HCT116 (cell line): ENCODE measurements around the gene MYL5. TPM values are rescaled to one million over a fixed set of nuclear protein-coding genes. Genes with fewer than 3 reads are reported as not detected.

Experiments
- ATAC-seq: fragments of 200-7000 bp; cut with Tn5 transposase; 2 replicates; pipeline ENCODE4 v1.9.1; 2020; ENCODE audit warnings: mild to moderate bottlenecking, moderate library complexity
- BruUV-seq: library from RNA; stranded (reverse); fragments of 400-500 nt; replicated peaks from 2 replicates; lab custom pipeline; 2021; lab: Mats Ljungman, UMichigan
- CTCF ChIA-PET: fragments of 300-600 bp; sonication (Branson Sonifier 250); formaldehyde crosslinking; loops from one replicate; lab custom pipeline; 2021; ENCODE audit warnings: antibody characterized with exemption; lab: Charles Lee
- POLR2A ChIA-PET: fragments of 300-600, 350-600 bp; sonication (Branson Sonifier 250); formaldehyde crosslinking; loops from one replicate; lab custom pipeline; 2021; ENCODE audit warnings: antibody characterized with exemption; lab: Charles Lee
- RAD21 ChIA-PET, 2 experiments: fragments of 300-600 bp; sonication (Branson Sonifier 250); formaldehyde crosslinking; loops; one replicate each; lab custom pipeline; 2023; ENCODE audit warnings: low total read pairs in 2 of 2; ENCODE audit not compliant: uncharacterized antibody in 2 of 2, unreplicated experiment in 2 of 2, low non-redundant PET in 1 of 2; lab: Charles Lee
- DNase-seq: peaks from one replicate; pipeline ENCODE4 v3.0.0-alpha.2; 2010; ENCODE audit warnings: low read depth, low spot score
- H2AFZ ChIP-seq: fragments of 200-600 bp; shearing (Covaris generic), sonication (generic); 2 replicates; pipeline ENCODE4 v1.6.1; 2017; ENCODE audit warnings: low read depth, mixed run types, mixed read lengths, antibody characterized with exemption, low read length; ENCODE audit not compliant: poor library complexity, severe bottlenecking
- H3K27ac ChIP-seq: 2 replicates; pipeline ENCODE4 v1.5.1; 2012; ENCODE audit warnings: low read depth, low read length
- H3K27me3 ChIP-seq: fragments of 200-600 bp; sonication (generic); 2 replicates; pipeline ENCODE4 v1.6.1; 2016; ENCODE audit warnings: mixed run types, low read length, mixed read lengths; ENCODE audit not compliant: insufficient read depth
- H3K36me3 ChIP-seq, 2 experiments: fragments of 200-500 bp in 1 of 2; fragments of 200-600 bp in 1 of 2; sonication (Bioruptor generic) in 1 of 2; sonication (generic) in 1 of 2; 2 replicates each; pipeline versions ENCODE4 v1.5.1 to v1.6.1; 2014 to 2016; ENCODE audit warnings: low read length in 2 of 2, inconsistent platforms in 1 of 2, mixed read lengths in 1 of 2, mixed run types in 1 of 2; ENCODE audit not compliant: insufficient read depth in 2 of 2, control insufficient read depth in 1 of 2
- H3K4me1 ChIP-seq, 2 experiments: fragments of 200-600 bp in 1 of 2; sonication (generic) in 1 of 2; 2 replicates each; pipeline versions ENCODE4 v1.5.1 to v1.6.1; 2012 to 2017; ENCODE audit warnings: low read length in 2 of 2, inconsistent platforms in 1 of 2, mild to moderate bottlenecking in 1 of 2, mixed read lengths in 1 of 2, mixed run types in 1 of 2, moderate library complexity in 1 of 2; ENCODE audit not compliant: insufficient read depth in 2 of 2, control insufficient read depth in 1 of 2
- H3K4me2 ChIP-seq: fragments of 200-600 bp; sonication (generic); 2 replicates; pipeline ENCODE4 v1.6.1; 2017; ENCODE audit warnings: mixed run types, low read length, mixed read lengths
- H3K4me3 ChIP-seq, 2 experiments: fragments of 200-600 bp in 1 of 2; sonication (generic) in 1 of 2; replicated peaks in 1 of 2; 2 replicates each; pipeline ENCODE4 v1.5.1; 2011 to 2016; ENCODE audit warnings: low read length in 2 of 2, control low read depth in 1 of 2, low read depth in 1 of 2, mild to moderate bottlenecking in 1 of 2, mixed read lengths in 1 of 2, mixed run types in 1 of 2
- H3K79me2 ChIP-seq: fragments of 200-600 bp; sonication (generic); 2 replicates; pipeline ENCODE4 v1.6.1; 2017; ENCODE audit warnings: mild to moderate bottlenecking, mixed run types, low read length, moderate library complexity, mixed read lengths; ENCODE audit not compliant: insufficient read depth
- H3K9ac ChIP-seq: fragments of 200-600 bp; sonication (generic); 2 replicates; pipeline ENCODE4 v1.6.1; 2016; ENCODE audit warnings: low read length, mixed read lengths
- H3K9me2 ChIP-seq: fragments of 200-600 bp; sonication (generic), shearing (Covaris generic); 2 replicates; pipeline ENCODE4 v1.6.1; 2017; ENCODE audit warnings: mixed run types, mild to moderate bottlenecking, moderate library complexity; ENCODE audit not compliant: insufficient read depth
- H3K9me3 ChIP-seq, 2 experiments: fragments of 200-500 bp in 1 of 2; fragments of 200-600 bp in 1 of 2; sonication (Bioruptor generic) in 1 of 2; sonication (generic) in 1 of 2; 2 replicates each; pipeline ENCODE4 v1.6.1; 2014 to 2017; ENCODE audit warnings: low read length in 2 of 2, mixed read lengths in 2 of 2, inconsistent platforms in 1 of 2, low read depth in 1 of 2, mild to moderate bottlenecking in 1 of 2, mixed run types in 1 of 2, moderate library complexity in 1 of 2; ENCODE audit not compliant: control insufficient read depth in 1 of 2, insufficient read depth in 1 of 2
- H4K20me1 ChIP-seq: fragments of 200-600 bp; sonication (generic), shearing (Covaris generic); 2 replicates; pipeline ENCODE4 v1.6.1; 2017; ENCODE audit warnings: mixed run types, mild to moderate bottlenecking, moderate library complexity; ENCODE audit not compliant: insufficient read depth
- EGR1 ChIP-seq: IDR thresholded peaks from 2 replicates; pipeline ENCODE4 v1.6.1; 2012; ENCODE audit warnings: low read depth
- POLR2AphosphoS5 ChIP-seq: IDR thresholded peaks from 2 replicates; pipeline ENCODE4 v1.6.1; 2011; ENCODE audit warnings: mild to moderate bottlenecking, low read depth, low read length, moderate library complexity
- ZFX ChIP-seq: fragments of 450-650 bp; IDR thresholded peaks from 2 replicates; pipeline ENCODE4 v1.6.1; 2017
- intact Hi-C: fragments of 100-400 bp; cut with micrococcal nuclease; formaldehyde crosslinking; loops from 2 replicates; pipeline ENCODE4 v1.10.0; 2022
- total RNA-seq: library from RNA; stranded (reverse); gene quantifications from one replicate; pipeline ENCODE4 v1.2.1, GENCODE V29; 2021; ENCODE audit not compliant: unreplicated experiment
- TF ChIP-seq, protein P1 (sequence below), 3 experiments: fragments of 200-600 bp in 1 of 3; sonication (generic) in 1 of 3; IDR thresholded peaks in 2 of 3; conservative IDR thresholded peaks in 1 of 3; 2 replicates each; pipeline ENCODE4 v1.5.1; 2012 to 2017; ENCODE audit warnings: low read depth in 2 of 3, low read length in 2 of 3, antibody characterized with exemption in 1 of 3, borderline replicate concordance in 1 of 3, control low read depth in 1 of 3, mild to moderate bottlenecking in 1 of 3, mixed read lengths in 1 of 3, mixed run types in 1 of 3, moderate library complexity in 1 of 3; ENCODE audit not compliant: insufficient read depth in 1 of 3

MYL5 gene
- total RNA-seq, 1 experiment from 2014 or later: 14.0 TPM

DNA sequence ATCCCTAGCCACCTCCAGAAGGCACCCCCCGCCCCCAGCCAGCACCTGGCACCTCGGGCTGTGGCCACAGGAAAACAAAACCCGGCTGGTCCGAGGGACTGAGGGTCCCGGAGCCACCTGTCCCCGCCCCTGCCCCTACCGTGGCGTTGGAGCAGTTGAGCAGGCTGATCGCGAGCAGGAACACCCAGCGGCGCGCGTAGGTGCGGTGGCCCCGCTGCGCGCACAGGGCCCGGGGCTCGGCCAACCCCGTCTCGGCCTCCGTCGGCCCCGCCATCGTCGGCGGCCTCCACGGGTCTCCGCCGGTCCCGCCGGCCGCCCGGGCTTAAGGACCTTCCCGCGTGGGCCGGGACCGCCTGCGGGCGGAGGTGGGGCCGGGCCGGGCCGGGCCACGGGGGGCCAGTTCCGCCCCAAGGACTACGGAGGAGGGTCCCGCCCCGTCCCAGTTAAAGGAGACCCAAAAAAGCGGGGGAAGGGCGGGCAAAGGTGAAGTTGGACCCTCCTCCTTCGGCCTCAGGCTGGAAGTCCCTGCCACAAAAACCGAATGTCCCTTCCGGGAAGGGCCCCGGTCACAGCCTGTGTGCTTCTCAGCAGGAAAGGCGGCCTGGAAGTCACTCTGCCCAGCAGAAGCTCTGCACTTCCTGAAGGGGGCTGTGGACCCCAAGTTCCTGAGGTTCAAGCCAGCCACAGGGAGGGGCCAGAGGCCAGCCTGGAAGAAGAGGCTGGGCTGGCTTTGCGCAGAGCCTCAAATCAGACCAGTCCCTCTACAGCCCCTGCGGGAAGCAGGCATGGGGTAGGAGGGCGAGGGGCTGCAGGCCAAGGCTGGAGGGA lies 14.7 kb downstream of the MYL5 start, which contains the start of gene SLC49A3:
TSS of gene SLC49A3 (minus strand) at position 298 of the 828 bp plus-strand sequence. CDS start at position 274, 24 bp downstream.
- ATAC-seq (peak; percentile 5; the same call in 1 of the 2 replicates), DNase-seq (no peak)
- Histone ChIP-seq H3K4me3 (peak within 1 kb of the TSS; percentile 46 to 58), H3K4me1 (peaks cover 22 to 36% of the 10 kb centered on the region in 2 experiments), H3K27me3 (no peaks in the 10 kb centered on the region), H3K9me2 (no peaks in the 10 kb centered on the region), H3K9me3 (no peaks in the 10 kb centered on the region), H3K36me3 (no peaks in the 10 kb centered on the region), H3K79me2 (peaks cover 4% of the 10 kb centered on the region; the same call in 1 of the 2 replicates), H3K27ac (peak within 1 kb of the TSS; percentile 92), H3K9ac (peak within 1 kb of the TSS; percentile 70), H2AFZ (no peak within 1 kb of the TSS), H3K4me2 (peak within 1 kb of the TSS; percentile 85), H4K20me1 (no peaks in the 10 kb centered on the region)
- RAD21 ChIA-PET: no interaction called here
- intact Hi-C loops: no loop called here
- no TSS peak for BruUV-seq
- 0 out of 2 replicates have a peak, but pooled peaks have one; percentile 42 for TF ChIP-seq ZFX
- TF ChIP-seq POLR2AphosphoS5: no peak
- POLR2A ChIA-PET: no interaction called here
- CTCF ChIA-PET: no interaction called here

DNA sequence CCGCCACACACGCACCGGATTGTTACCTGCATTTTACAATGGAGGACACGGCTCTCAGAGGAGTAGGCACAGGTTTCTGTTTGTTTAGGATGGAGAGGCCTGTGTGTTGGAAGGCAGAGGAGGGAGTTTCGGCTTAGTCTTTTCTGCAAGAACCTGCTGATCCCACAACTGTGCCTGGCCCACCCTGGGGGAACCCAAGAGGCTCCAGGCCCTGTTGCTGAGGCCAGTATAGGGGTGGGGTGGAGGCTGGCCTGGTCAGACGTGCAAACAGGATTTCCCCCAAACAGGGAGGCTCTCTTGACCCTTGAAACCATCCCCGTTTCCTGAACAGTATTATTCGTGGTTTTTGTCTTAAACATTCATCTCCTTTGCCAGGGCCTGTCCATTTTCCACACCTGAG lies 15.4 kb downstream of the MYL5 start:
- Histone ChIP-seq H3K4me1 (peaks cover 22 to 35% of the 10 kb centered on the region in 2 experiments), H3K9me3 (no peaks in the 10 kb centered on the region), H3K27me3 (no peaks in the 10 kb centered on the region), H3K4me2 (peak overlapping the region; percentile 85), H4K20me1 (no peaks in the 10 kb centered on the region), H3K9ac (peak overlapping the region; percentile 70), H3K79me2 (peaks cover 4% of the 10 kb centered on the region; the same call in 1 of the 2 replicates), H2AFZ (no peak overlapping the region), H3K27ac (peak overlapping the region; percentile 92), H3K36me3 (no peaks in the 10 kb centered on the region), H3K9me2 (no peaks in the 10 kb centered on the region), H3K4me3 (peak overlapping the region; percentile 46 to 58)
- intact Hi-C loops: no loop called here
- RAD21 ChIA-PET: no interaction called here
- BruUV-seq: no TSS peak
- ATAC-seq (no peak), DNase-seq (no peak)
- TF ChIP-seq, protein P1, sequence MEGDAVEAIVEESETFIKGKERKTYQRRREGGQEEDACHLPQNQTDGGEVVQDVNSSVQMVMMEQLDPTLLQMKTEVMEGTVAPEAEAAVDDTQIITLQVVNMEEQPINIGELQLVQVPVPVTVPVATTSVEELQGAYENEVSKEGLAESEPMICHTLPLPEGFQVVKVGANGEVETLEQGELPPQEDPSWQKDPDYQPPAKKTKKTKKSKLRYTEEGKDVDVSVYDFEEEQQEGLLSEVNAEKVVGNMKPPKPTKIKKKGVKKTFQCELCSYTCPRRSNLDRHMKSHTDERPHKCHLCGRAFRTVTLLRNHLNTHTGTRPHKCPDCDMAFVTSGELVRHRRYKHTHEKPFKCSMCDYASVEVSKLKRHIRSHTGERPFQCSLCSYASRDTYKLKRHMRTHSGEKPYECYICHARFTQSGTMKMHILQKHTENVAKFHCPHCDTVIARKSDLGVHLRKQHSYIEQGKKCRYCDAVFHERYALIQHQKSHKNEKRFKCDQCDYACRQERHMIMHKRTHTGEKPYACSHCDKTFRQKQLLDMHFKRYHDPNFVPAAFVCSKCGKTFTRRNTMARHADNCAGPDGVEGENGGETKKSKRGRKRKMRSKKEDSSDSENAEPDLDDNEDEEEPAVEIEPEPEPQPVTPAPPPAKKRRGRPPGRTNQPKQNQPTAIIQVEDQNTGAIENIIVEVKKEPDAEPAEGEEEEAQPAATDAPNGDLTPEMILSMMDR (IDR thresholded peaks at IDR 0.05 in 2 of 3, conservative IDR thresholded peaks at IDR 0.05 in 1 of 3; ENCODE audit: borderline replicate concordance in 1 of 3, insufficient read depth in 1 of 3, low read depth in 2 of 3, low read length in 2 of 3): no peak
- TF ChIP-seq POLR2AphosphoS5: no peak
- TF ChIP-seq EGR1: no peak
- CTCF ChIA-PET: no interaction called here
- POLR2A ChIA-PET: no interaction called here
